Measurements from ENCODE around the gene CLHC1.
"Not testable (repeated sequence)": the region's sequence is repeated elsewhere in the genome, so short reads cannot be mapped to it uniquely, and the experiment has no call there.

Gene CLHC1

DNA sequence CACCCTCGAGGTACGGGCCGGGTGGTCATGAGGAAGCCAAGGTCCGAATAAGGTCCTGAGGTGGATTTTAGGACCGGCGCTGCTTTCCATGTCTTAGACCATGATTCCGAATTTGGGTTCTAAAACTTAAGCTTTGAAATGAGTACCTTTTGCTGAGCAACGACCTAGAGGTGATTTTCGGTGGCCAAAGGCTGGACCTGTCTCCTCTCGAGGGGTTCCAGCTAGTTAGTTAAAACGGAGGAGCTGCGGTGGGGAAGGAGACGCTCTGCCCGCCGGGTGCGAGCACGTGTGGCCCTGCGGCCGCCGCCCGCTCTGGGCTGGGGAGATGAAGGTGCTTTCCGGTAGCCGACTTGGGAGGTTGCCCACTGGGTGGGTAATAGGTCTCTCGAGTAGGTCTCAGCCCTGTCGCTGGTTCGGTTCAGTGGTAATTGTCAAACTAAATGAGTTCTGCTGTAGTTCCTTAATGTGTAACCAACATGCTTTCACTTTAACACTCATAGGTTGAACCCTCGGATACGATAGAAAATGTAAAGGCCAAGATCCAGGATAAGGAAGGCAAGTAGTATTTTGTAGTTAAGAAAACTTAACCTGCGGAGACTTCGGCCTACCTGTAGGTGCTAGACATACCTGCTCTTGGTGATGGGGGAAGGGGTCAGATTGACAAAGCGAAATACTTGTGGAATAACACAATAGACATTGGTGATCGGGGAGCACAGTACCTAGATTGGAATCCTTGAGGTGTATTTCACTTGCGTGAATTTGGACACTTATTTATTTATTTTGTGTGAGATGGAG lies 967 bp upstream of the CLHC1 start:
- no peak for DNase-seq (ENCODE audit: extremely low read depth in 1 of 2, low read depth in 1 of 2)

GRCh38 chr2:55231546-55232083 lies 478 bp downstream of the CLHC1 start:
- no peak for DNase-seq (ENCODE audit: extremely low read depth in 1 of 2, low read depth in 1 of 2)

- no peak for DNase-seq (ENCODE audit: extremely low read depth in 1 of 2, low read depth in 1 of 2)
Observed at GRCh38 chr2:55230551-55230950, 1.5 kb downstream of the CLHC1 start.

DNA sequence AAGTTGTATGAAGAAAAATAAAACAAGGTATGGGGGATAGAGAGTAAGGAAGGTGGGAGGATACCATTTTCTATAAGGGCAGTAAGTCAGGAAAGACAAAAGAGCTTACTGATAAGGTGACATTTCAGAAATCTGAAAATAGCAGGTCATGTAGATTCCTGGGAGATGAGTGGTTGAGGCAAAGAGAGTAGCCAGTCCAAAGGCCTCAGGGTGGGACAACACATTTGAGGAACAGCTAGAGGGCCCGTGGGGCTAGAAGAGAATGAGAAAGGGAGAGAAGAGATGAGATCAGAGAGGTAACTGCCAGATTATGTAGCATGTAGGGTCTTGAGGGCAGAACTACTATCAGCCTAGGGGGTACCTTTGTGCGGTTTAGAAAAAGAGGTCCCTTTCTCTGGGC lies 2.9 kb downstream of the CLHC1 start:
- DNase-seq (ENCODE audit: extremely low read depth in 1 of 2, low read depth in 1 of 2) = no peak

- DNase-seq (ENCODE audit: extremely low read depth in 1 of 2, low read depth in 1 of 2) = no peak
Observed at GRCh38 chr2:55228226-55228563, 3.9 kb downstream of the CLHC1 start.

DNA sequence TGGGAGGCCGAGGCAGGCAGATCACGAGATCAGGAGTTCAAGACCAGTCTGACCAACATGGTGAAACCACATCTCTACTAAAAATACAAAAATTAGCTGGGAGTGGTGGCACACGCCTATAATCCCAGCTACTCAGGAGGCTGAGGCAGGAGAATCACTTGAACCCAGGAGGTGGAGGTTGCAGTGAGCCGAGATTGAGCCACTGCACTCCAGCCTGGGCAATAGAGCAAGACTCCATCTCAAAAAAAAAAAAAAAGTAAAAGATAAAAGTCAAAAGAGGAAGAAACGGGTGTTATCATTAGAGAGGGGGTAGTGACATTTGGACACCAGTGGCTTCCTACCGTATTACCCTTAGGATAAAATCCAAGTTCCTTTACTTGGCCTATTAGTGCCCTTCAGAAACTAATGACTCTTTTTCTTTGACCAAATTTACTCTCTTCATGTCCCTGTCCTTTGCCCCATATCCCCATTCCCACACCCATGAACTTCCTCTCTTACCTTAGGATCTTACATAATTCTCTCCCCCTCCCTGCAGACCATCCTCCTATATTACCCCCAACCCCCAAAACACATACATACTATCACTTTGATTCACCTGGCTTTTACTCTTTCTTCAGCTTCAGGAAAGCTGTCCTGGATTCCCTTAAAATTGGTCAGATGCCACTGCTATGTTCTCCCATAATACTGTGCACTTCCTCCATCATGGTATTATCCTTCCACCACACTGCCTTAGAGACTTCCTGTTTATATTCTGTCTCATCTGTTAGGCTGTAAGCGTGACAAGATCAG lies 4.5 kb downstream of the CLHC1 start:
- not testable (repeated sequence) for DNase-seq (ENCODE audit: extremely low read depth in 1 of 2, low read depth in 1 of 2)

- DNase-seq (ENCODE audit: extremely low read depth in 1 of 2, low read depth in 1 of 2) = no peak
Observed at GRCh38 chr2:55225481-55226020, 6.5 kb downstream of the CLHC1 start.

DNA sequence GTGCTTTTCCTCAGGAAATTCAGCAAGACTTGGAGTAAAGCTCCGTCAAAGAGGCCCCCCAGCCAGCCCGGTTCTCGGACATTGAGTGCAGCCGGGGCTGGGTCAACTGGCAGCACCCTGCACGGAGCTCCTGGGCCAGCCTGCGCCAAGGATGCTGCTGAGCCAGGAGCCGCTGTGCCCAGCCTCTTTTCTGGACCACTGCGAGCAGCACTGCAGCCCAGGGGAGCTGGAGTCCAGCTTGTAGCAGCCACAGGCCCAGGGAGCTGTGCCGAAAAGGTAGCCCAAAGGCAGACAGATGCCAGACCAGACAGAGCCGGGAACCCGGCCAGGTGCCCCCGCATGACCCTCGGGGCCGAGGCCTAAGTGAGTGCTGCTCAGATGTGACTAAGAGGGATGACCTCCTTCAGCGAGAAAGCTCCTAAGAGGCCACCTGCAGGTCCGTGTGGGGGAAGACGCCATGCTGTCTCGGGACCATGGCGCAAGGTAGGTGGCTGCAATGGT lies 7.3 kb downstream of the CLHC1 start:
- no peak for DNase-seq (ENCODE audit: extremely low read depth in 1 of 2, low read depth in 1 of 2)

DNA sequence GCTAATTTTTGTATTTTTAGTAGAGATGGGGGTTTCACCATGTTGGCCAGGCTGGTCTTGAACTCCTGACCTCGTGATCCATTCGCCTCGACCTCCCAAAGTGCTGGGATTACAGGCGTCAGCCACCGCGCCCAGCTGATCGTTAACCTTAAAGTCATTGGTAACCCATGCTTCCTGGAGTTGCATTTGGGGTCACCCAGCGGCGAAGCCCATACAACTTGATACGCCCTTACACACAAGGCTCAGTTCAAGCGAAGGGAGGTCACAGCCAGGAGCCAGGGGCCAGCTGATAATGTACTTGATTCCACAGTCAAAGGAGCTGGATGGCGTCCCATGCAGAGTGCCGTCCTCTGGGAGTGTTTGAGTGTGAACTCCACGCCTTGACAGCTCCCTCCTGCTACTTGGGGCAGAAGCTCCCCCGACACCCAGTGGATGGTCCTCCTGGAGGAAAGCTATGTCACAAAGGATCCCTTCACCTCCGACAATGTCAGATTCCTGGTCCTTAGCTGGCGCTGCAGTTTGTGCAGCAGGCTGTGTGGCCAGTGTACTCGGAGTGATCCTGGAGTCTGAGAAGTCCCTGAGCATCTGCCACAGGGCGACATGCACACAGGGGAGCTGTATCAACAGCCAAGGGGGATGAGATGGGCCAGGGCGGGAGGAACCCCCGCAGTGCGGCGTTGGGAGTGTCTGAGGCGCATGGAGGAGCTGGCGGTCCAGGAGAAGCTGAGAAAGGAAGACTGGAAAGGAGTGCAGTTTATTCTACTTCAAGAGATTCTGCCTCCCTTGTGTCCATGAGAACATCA lies 7.9 kb downstream of the CLHC1 start:
- DNase-seq (ENCODE audit: extremely low read depth in 1 of 2, low read depth in 1 of 2) = no peak

- no peak for DNase-seq (ENCODE audit: extremely low read depth in 1 of 2, low read depth in 1 of 2)
Observed at GRCh38 chr2:55213822-55214221, 18.3 kb downstream of the CLHC1 start.

DNA sequence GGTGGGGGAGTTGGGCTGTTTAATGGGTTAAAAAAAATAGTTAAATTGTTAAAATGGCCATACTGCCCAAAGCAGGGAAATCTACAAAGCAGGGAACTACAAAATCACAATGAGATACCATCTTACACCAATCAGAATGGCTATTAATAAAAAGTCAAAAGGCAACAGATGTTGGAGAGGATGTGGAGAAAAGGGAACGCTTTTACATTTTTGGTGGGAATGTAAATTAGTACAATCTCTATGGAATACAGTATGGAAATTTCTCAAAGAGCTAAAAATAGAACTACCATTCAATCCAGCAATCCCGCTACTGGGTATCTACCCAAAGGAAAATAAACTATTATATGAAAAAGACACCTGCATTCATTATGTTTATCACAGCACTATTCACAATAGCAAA lies 27.1 kb downstream of the CLHC1 start:
- DNase-seq (ENCODE audit: extremely low read depth in 1 of 2, low read depth in 1 of 2) = no peak

GRCh38 chr2:55204536-55204935 lies 27.6 kb downstream of the CLHC1 start:
- no peak for DNase-seq (ENCODE audit: extremely low read depth in 1 of 2, low read depth in 1 of 2)

DNA sequence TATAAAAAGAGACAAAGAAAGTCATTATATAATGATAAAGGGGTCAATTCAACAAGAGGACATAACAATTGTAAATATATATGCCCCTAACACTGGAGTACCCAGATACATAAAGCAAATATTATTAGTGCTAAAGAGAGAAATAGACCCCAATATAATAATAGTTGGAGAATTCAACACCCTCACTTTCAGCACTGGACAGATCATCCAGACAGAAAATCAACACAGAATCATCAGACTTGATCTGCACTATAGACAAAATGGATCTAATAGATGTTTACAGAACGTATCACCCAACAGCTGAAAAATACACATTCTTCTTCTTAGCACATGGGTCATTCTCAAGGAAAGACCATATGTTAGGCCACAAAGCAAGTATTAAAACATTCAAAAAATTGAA lies 31.7 kb downstream of the CLHC1 start:
- no peak for DNase-seq (ENCODE audit: extremely low read depth in 1 of 2, low read depth in 1 of 2)

GRCh38 chr2:55196526-55196925 lies 35.6 kb downstream of the CLHC1 start:
- DNase-seq (ENCODE audit: extremely low read depth in 1 of 2, low read depth in 1 of 2) = no peak

DNA sequence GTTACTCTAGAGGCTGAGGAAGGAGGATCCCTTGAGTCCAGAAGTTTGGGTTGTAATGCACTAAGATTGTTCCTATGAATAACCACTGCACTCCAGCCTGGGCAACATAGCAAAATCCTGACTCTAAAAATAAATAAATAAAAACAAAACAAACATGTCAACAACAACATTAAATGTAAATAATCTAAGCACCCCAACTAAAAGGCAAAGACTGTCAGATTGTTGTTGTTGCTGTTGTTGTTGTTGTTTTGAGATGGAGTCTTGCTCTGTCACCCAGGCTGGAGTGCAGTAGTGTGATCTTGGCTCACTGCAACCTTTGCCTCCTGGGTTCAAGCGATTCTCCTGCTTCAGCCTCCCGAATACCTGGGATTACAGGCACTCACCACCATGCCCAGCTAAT lies 40.2 kb downstream of the CLHC1 start:
- DNase-seq (ENCODE audit: extremely low read depth in 1 of 2, low read depth in 1 of 2) = not testable (repeated sequence)

- not testable (repeated sequence) for DNase-seq (ENCODE audit: extremely low read depth in 1 of 2, low read depth in 1 of 2)
Observed at GRCh38 chr2:55186837-55187236, 45.3 kb downstream of the CLHC1 start.

DNA sequence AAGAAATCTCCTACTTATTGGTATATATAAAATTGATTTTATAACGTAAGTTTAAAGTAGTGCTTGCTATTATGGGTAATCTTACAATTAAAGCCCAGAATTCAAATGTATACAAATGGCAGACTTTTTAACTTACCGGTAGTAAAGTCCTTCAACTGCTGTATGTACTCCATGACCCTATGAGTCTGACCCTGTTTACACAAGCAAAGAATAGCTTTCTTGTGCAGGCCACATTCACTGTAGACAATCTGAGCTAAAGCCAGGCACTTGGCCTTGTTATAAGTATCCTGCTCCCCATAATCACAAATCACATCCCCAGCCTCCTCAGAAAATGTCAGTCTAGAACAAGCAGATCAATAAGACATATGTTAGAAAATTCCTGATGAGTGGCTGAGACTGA lies 51.7 kb downstream of the CLHC1 start:
- DNase-seq (ENCODE audit: extremely low read depth in 1 of 2, low read depth in 1 of 2) = no peak

GRCh38 chr2:55176094-55176415 lies 56.0 kb downstream of the CLHC1 start:
- no peak for DNase-seq (ENCODE audit: extremely low read depth in 1 of 2, low read depth in 1 of 2)

DNA sequence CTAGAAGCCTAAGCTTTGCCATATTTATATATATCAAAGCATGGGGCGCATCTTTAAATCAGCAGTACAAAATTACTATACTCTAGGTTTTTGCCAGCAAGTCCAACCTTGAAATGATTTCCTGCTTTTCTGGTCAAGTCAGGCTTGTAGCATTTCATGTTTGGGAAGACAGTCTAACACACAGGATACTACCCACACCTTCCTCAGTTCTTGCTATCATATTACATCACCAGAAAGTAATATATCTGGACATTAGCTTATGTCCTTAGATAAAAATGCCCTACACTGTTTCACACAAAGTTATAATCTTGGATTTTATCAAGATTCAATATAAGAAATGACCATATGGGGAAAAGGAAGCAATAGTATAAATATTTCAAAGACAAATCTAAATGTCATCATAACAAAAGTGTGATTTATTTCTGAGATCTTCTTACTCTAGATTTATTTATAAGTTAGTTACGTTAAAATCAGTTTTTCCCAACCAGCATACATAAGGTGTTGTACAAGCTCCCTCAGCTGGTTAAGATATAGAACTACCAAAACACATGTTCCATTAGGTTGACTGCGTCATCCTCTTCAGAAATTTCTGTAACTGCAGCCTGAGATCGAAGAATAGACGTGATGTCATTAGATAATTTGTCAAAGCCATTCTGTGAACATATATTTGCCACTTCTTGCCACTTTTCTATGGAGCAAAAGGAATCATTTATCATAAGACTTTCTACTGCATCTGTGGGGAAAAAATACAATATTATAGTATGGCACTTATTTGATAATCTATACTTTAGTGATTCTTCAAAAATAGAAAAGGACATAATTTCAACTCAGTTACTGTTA lies 56.6 kb downstream of the CLHC1 start:
- no peak for DNase-seq (ENCODE audit: extremely low read depth in 1 of 2, low read depth in 1 of 2)

- no peak for DNase-seq (ENCODE audit: extremely low read depth in 1 of 2, low read depth in 1 of 2)
Observed at GRCh38 chr2:55173438-55174054, 58.5 kb downstream of the CLHC1 start.
